HL-60 (cell line): ENCODE measurements around the gene ATP11B.

Experiments
- DNase-seq, 2 experiments: peaks; one replicate each; pipeline ENCODE4 v3.0.0-alpha.2; 2010 to 2020; ENCODE audit warnings: low read depth in 1 of 2, low spot score in 1 of 2
- H3K27ac ChIP-seq: fragments of 250-450 bp; sonication (Bioruptor Pico); replicated peaks from 2 replicates; pipeline ENCODE4 v1.5.1; 2020; ENCODE audit warnings: mild to moderate bottlenecking, moderate library complexity
- H3K27me3 ChIP-seq: fragments of 250-450 bp; sonication (Bioruptor Pico); 2 replicates; pipeline ENCODE4 v1.5.1; 2021; ENCODE audit warnings: mild to moderate bottlenecking, moderate library complexity; ENCODE audit not compliant: insufficient read depth, poor library complexity, severe bottlenecking
- H3K4me3 ChIP-seq: replicated peaks from 2 replicates; pipeline ENCODE4 v1.5.1; 2011; ENCODE audit warnings: mild to moderate bottlenecking, control low read depth, low read length; ENCODE audit not compliant: insufficient read depth
- CTCF ChIP-seq: IDR thresholded peaks from one replicate; pipeline ENCODE4 v1.5.1; 2011; ENCODE audit warnings: low read length, control low read depth, inconsistent platforms; ENCODE audit not compliant: insufficient read depth
- GABPA ChIP-seq: IDR thresholded peaks from 2 replicates; pipeline ENCODE4 v1.6.1; 2012; ENCODE audit warnings: low read depth
- POLR2AphosphoS5 ChIP-seq: IDR thresholded peaks from 2 replicates; pipeline ENCODE4 v1.6.1; 2012; ENCODE audit warnings: low read depth
- REST ChIP-seq: IDR thresholded peaks from 2 replicates; pipeline ENCODE4 v1.6.1; 2012; ENCODE audit warnings: low read depth; ENCODE audit not compliant: insufficient replicate concordance
- SPI1 ChIP-seq: IDR thresholded peaks from 2 replicates; pipeline ENCODE4 v1.6.1; 2012; ENCODE audit warnings: low read depth, mild to moderate bottlenecking, borderline replicate concordance

The ATP11B gene

GRCh38 chr3:182785756-182786155, 7.5 kb upstream of the ATP11B start:
- DNase-seq: no peak

GRCh38 chr3:182786564-182787196, 6.6 kb upstream of the ATP11B start:
- no peak for DNase-seq
- no peaks in the 10 kb centered on the region for H3K27me3 ChIP-seq
- TF ChIP-seq REST (no peak), POLR2AphosphoS5 (no peak), SPI1 (no peak), CTCF (no peak), GABPA (no peak)
- no peak overlapping the region for H3K27ac ChIP-seq
- H3K4me3 ChIP-seq: no peak overlapping the region

More at GRCh38 chr3:182785756-182786155, 7.5 kb upstream of the ATP11B start:
- no peak overlapping the region for H3K27ac ChIP-seq
- no peak overlapping the region for H3K4me3 ChIP-seq
- no peaks in the 10 kb centered on the region for H3K27me3 ChIP-seq
- no peak for TF ChIP-seq CTCF
- no peak for TF ChIP-seq GABPA
- TF ChIP-seq POLR2AphosphoS5: no peak
- no peak for TF ChIP-seq REST
- TF ChIP-seq SPI1: no peak

GRCh38 chr3:182787302-182788036, 5.8 kb upstream of the ATP11B start:
- no peaks in the 10 kb centered on the region for H3K27me3 ChIP-seq
- DNase-seq: no peak
- no peak overlapping the region for H3K27ac ChIP-seq
- no peak for TF ChIP-seq POLR2AphosphoS5
- TF ChIP-seq GABPA: no peak
- no peak for TF ChIP-seq CTCF
- no peak for TF ChIP-seq SPI1
- no peak for TF ChIP-seq REST
- no peak overlapping the region for H3K4me3 ChIP-seq
